ENCODE measurements around the gene BCO2.
"Not testable (repeated sequence)": the region's sequence is repeated elsewhere in the genome, so short reads cannot be mapped to it uniquely, and the experiment has no call there.

BCO2 gene

GRCh38 chr11:112172362-112172994 is 2.8 kb upstream of the BCO2 start:
- no peak for DNase-seq

- DNase-seq, result no peak
These were observed 2.2 kb upstream of the BCO2 start for GRCh38 chr11:112173152-112173551.

- no peak for DNase-seq
These were observed 264 bp downstream of the BCO2 start for GRCh38 chr11:112175599-112175952.

DNA sequence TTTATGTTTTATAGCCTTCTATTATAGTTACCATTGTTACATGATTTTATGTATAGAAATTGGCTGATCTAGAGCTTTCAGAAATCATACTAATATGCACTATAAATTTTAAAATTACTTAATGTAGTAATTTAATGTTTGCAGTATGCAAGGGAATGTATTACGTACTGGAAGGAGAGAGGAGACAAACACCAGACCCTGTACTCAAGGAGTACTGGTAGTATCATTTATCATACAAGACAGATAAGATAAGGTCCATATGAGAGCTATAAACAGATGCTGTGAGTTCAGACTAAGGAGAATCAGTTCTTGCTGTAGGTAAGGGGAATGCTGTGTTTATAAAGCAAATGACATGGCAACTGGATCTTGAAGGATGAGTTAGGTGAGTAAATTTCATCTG is 765 bp downstream of the BCO2 start:
- DNase-seq, result no peak

DNA sequence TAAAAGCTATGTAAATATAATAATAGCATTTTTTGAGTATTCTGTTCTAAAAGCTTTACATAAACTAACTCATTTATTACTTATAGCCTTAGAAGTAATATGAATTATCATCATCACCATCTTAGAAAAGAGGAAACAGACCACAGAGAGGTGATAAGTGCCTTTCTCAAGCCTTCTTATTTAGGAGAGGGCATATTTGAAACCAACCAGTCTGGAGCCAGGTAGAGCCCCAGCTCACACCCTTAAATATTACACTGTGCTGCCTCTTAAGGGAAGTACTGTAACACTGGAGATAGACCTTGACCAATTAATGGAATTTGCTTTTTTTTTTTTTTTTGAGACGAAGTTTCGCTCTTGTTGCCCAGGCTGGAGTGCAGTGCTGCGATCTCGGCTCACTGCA is 2.3 kb downstream of the BCO2 start:
- no peak for DNase-seq

DNA sequence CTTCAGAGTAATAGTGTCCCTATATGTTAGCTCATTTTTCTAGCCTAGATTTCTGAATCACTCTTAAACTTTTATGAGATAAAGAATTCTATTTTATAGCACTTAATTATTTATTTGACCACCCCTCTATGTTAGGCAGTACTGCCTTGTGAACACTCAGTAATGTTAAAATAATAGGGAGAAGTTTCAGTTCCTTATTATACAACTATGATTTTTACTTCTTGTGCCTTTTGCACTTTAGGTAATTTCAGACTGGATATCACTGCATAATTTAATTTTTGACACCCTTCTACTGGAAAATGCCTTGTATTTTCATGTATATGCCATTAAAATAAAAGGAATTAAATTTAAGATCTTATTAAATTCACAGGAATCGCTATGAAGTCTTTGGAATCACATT is 3.1 kb downstream of the BCO2 start:
- no peak for DNase-seq

DNA sequence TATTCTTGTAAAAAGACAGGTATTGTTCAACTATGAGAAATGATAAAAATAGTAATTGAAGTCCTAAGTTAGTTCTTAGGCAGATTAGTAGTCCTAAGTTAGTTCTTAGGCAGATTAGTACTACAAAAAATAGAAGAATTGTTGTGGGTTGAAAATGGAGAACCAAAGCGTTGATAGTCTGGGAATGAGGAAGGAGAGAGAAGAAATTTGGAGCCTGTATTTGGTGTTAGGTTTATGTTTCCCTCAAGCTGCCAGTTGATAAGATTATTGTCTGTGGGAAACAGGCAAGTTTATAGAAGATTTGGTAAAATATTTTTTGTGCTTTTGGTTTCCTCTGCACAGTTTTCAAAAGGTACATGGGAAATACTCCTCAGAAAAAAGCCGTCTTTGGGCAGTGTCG is 3.6 kb downstream of the BCO2 start:
- no peak for DNase-seq

- no peak for DNase-seq
These were observed 4.3 kb downstream of the BCO2 start for GRCh38 chr11:112179601-112180000.

DNA sequence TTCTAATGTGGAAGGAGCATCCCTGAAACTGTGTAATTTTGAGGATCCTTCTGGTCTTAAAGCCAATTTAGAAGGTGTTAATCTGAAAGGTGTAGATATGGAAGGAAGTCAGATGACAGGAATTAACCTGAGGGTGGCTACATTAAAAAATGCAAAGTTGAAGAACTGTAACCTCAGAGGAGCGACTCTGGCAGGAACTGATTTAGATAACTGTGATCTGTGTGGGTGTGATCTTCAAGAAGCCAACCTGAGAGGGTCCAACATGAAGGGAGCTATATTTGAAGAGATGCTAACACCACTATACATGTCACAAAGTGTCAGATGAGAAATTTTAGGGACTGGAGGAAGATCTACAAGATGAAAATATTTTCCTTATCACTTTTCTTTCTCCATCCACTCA is 7.6 kb downstream of the BCO2 start:
- DNase-seq, result no peak

GRCh38 chr11:112185883-112186282 is 10.6 kb downstream of the BCO2 start:
- DNase-seq, result no peak

GRCh38 chr11:112186304-112186703 is 11.0 kb downstream of the BCO2 start:
- DNase-seq, result no peak

DNA sequence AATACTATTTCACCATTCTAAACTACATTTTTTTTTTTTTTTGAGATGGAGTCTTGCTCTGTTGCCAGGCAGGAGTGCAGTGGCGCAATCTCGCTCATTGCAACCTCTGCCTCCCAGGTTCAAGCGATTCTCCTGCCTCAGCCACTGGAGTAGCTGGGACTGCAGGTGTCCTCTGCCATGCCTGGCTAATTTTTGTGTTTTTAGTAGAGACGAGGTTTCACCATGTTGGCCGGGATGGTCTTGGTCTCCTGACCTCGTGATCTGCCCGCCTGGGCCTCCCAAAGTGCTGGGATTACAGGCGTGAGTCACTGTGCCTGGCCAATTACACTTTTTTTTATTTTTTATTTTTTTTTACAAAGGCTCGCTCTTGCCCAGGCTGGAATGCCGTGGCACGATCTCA is 19.8 kb downstream of the BCO2 start:
- not testable (repeated sequence) for DNase-seq

GRCh38 chr11:112195951-112196351 is 20.6 kb downstream of the BCO2 start:
- no peak for DNase-seq

DNA sequence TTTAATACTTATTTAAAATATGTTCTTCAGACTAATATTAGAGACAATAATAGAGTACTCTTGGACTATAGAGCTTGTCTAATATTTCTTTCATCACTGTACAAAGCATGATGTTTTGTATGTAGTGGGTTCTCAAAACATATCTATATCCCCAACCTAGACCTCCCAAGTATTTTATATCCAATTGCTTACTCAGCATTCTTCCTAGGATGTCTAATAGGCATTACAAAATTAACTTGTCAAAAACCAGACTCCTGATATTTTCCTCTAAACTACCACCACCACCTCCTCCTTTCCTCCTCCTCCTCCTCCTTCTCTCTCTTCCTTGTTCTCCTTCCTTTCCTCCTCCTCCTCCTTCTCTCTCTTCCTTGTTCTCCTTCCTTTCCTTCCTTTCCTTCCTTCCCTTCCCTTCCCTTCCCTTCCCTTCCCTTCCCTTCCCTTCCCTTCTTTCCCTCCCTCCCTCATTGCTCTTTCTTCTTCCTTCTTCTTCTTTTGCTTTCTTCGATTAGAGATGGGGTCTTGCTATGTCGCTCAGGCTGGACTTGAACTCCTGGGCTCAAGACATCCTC is 21.3 kb downstream of the BCO2 start:
- no peak for DNase-seq

DNA sequence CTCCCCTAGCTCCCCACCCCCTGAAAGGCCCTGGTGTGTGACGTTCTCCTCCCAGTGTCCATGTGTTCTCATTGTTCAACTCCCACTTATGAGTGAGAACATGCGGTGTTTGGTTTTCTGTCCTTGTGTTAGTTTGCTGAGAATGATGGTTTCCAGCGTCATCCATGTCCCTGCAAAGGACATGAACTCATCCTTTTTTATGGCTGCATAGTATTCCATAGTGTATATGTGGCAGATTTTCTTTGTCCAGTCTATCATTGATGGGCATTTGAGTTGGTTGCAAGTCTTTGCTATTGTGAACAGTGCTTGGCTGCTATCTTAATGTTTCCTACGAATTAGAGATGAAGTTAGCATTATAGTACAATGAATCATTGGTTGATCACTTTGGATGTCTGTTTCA is 23.8 kb downstream of the BCO2 start:
- DNase-seq, result not testable (repeated sequence)

DNA sequence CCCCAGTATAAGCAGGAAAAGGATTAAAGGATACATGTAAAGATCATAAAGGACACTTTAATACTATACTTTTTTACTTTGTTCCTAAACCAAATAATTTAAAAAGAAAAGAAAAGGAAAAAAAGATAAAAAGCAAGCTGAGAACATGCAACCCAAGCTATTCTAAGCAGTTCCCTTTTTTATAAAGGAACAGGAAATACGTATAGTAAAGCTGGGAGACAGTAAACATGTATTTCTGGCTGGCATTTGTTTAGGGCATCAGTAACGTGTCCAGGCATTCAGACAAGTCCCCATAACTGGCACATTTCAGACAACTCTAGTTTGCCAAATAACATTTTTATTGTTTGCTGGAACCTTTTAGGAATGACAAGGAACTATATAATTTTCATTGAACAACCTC is 24.9 kb downstream of the BCO2 start:
- no peak for DNase-seq

- DNase-seq, result no peak
These were observed 30.8 kb downstream of the BCO2 start for GRCh38 chr11:112206071-112206470.

DNA sequence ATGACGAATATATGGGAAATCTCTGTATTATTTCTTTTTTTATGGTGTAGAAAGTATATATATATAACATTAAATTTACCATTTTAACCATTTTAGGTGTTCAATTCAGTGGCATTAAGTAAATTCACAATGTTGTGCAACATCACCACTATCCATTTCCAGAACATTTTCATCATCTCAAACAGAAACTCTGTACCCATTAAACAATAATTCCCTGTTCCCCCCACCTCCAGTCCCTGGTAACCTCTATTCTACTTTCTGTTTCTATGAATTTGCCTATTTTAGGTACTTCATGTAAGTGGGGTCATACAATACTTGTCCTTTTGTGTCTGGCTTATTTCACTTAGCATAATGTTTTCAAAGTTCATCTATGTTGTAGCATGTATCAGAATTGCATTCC is 35.6 kb downstream of the BCO2 start:
- no peak for DNase-seq

GRCh38 chr11:112211536-112211935 is 36.2 kb downstream of the BCO2 start:
- no peak for DNase-seq

DNA sequence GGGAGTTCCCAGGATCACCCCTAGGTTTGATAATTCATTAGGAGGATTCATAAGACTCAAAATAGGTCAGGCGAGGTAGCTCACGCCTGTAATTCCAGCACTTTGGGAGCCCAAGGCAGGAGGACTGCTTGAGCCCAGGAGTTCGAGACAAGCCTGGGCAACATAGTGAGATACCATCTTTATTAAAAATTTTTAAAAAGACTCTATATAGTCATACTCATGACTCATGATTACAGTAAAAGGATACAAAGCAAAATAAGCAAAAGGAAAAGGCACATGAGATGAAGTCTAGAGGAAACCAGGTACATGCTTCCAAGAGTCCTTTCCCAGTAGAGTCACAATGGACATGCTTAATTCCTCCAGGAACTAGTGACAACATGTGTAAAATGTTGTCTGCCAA is 37.0 kb downstream of the BCO2 start:
- no peak for DNase-seq

- no peak for DNase-seq
These were observed 37.4 kb downstream of the BCO2 start for GRCh38 chr11:112212710-112213109.

GRCh38 chr11:112213753-112214152 is 38.4 kb downstream of the BCO2 start:
- no peak for DNase-seq

DNA sequence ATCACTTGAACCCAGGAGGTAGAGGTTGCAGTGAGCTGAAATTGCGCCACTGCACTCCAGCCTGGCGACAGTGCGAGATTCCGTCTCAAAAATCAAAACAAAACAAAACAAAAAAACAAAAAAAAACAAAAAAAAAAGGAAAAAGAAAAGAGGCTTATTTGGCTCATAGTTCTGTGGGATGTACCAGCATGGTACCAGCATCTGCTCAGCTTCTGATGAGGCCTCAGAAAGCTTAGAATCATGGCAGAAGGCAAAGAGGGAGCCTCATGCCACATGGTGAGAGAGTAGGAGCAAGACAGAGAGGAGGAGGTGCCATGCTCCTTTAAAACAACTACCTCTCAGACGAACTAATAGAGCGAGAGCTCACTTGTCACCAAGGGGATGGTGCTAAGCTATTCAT is 40.3 kb downstream of the BCO2 start:
- no peak for DNase-seq

GRCh38 chr11:112216561-112217105 is 41.3 kb downstream of the BCO2 start:
- no peak for DNase-seq
